MM.1S (cell line): ENCODE results near the gene AP5S1.

ENCODE experiments used
- DNase-seq: peaks from one replicate; pipeline ENCODE4 v3.0.0-alpha.2; 2015
- H2AFZ ChIP-seq: fragments of 300-600 bp; sonication (generic); 2 replicates; pipeline ENCODE4 v1.6.0; 2016; ENCODE audit warnings: antibody characterized with exemption, low read length
- H3F3A ChIP-seq: fragments of 300-600 bp; sonication (generic); 2 replicates; pipeline ENCODE4 v1.6.1; 2016; ENCODE audit warnings: mild to moderate bottlenecking, antibody characterized with exemption, low read length, moderate library complexity, mixed read lengths; ENCODE audit not compliant: insufficient read depth
- H3K27ac ChIP-seq: fragments of 300-600 bp; sonication (generic); 2 replicates; pipeline ENCODE4 v1.5.1; 2016; ENCODE audit warnings: mild to moderate bottlenecking, low read length
- H3K27me3 ChIP-seq: fragments of 300-600 bp; sonication (generic); replicated peaks from 2 replicates; pipeline ENCODE4 v1.6.0; 2016; ENCODE audit warnings: low read length; ENCODE audit not compliant: insufficient read depth
- H3K36me3 ChIP-seq: fragments of 300-600 bp; sonication (generic); replicated peaks from 2 replicates; pipeline ENCODE4 v1.6.1; 2016; ENCODE audit warnings: mild to moderate bottlenecking, low read length, mixed read lengths; ENCODE audit not compliant: insufficient read depth
- H3K4me1 ChIP-seq: fragments of 300-600 bp; sonication (generic); 2 replicates; pipeline ENCODE4 v1.6.1; 2016; ENCODE audit warnings: low read length, mixed read lengths
- H3K4me2 ChIP-seq: fragments of 300-600 bp; sonication (generic); 2 replicates; pipeline ENCODE4 v1.6.0; 2016; ENCODE audit warnings: low read depth, low read length
- H3K4me3 ChIP-seq: fragments of 300-600 bp; sonication (generic); 2 replicates; pipeline ENCODE4 v1.5.1; 2016; ENCODE audit warnings: low read length, mixed read lengths
- H3K79me2 ChIP-seq: fragments of 300-600 bp; sonication (generic); 2 replicates; pipeline ENCODE4 v1.6.1; 2016; ENCODE audit warnings: mixed run types, low read length, mixed read lengths
- H3K9ac ChIP-seq: fragments of 300-600 bp; sonication (generic); 2 replicates; pipeline ENCODE4 v1.6.1; 2016; ENCODE audit warnings: low read length, mixed read lengths
- H3K9me2 ChIP-seq: fragments of 300-600 bp; sonication (generic); replicated peaks from 2 replicates; pipeline ENCODE4 v1.6.1; 2016; ENCODE audit warnings: mild to moderate bottlenecking, low read length, mixed read lengths; ENCODE audit not compliant: insufficient read depth
- H3K9me3 ChIP-seq: fragments of 300-600 bp; sonication (generic); replicated peaks from 2 replicates; pipeline ENCODE4 v1.6.1; 2016; ENCODE audit warnings: mild to moderate bottlenecking, low read length, mixed read lengths; ENCODE audit not compliant: insufficient read depth
- H4K20me1 ChIP-seq: fragments of 300-600 bp; sonication (generic); 2 replicates; pipeline ENCODE4 v1.6.1; 2016; ENCODE audit warnings: mild to moderate bottlenecking, low read length, moderate library complexity, mixed read lengths; ENCODE audit not compliant: insufficient read depth
- CTCF ChIP-seq: fragments of 300-600 bp; sonication (generic); IDR thresholded peaks from 2 replicates; pipeline ENCODE4 v1.5.1; 2016; ENCODE audit warnings: antibody characterized with exemption, low read length, mixed read lengths
- EZH2 ChIP-seq: fragments of 300-600 bp; sonication (generic); optimal IDR thresholded peaks from 2 replicates; pipeline ENCODE3; 2017; ENCODE audit warnings: low read depth, mild to moderate bottlenecking, antibody characterized with exemption, low read length, mixed read lengths
- EZH2phosphoT487 ChIP-seq: fragments of 300-600 bp; sonication (generic); IDR thresholded peaks from 2 replicates; pipeline ENCODE4 v1.6.1; 2018; ENCODE audit warnings: antibody characterized with exemption, low read length

The AP5S1 gene

GRCh38 chr20:3814928-3815495, 5.3 kb upstream of the AP5S1 start:
- Histone ChIP-seq H3K27ac (no peak overlapping the region), H3K27me3 (no peaks in the 10 kb centered on the region), H3K4me3 (no peak overlapping the region), H2AFZ (no peak overlapping the region), H3K4me2 (no peak overlapping the region), H4K20me1 (no peaks in the 10 kb centered on the region), H3F3A (no peaks in the 10 kb centered on the region), H3K9me3 (no peaks in the 10 kb centered on the region), H3K9me2 (no peaks in the 10 kb centered on the region), H3K4me1 (0 out of 2 replicates have a peak, but pooled peaks cover 5% of the 10 kb centered on the region), H3K9ac (no peak overlapping the region), H3K36me3 (no peaks in the 10 kb centered on the region), H3K79me2 (no peaks in the 10 kb centered on the region)
- DNase-seq = no peak
- TF ChIP-seq EZH2 (no peak), CTCF (no peak)

- TF ChIP-seq EZH2 (no peak), CTCF (no peak), EZH2phosphoT487 (no peak)
- Histone ChIP-seq H3K4me2 (no peak overlapping the region), H3K27ac (no peak overlapping the region), H3K27me3 (no peaks in the 10 kb centered on the region), H2AFZ (no peak overlapping the region), H3K4me3 (no peak overlapping the region), H3K36me3 (no peaks in the 10 kb centered on the region), H3K9me2 (no peaks in the 10 kb centered on the region), H3K4me1 (0 out of 2 replicates have a peak, but pooled peaks cover 5% of the 10 kb centered on the region), H4K20me1 (no peaks in the 10 kb centered on the region), H3K9ac (no peak overlapping the region), H3K9me3 (no peaks in the 10 kb centered on the region), H3K79me2 (no peaks in the 10 kb centered on the region), H3F3A (peaks cover 1% of the 10 kb centered on the region; the same call in 1 of the 2 replicates)
- DNase-seq = no peak
Observed at GRCh38 chr20:3815703-3816315, 4.5 kb upstream of the AP5S1 start.

- Histone ChIP-seq H3K27ac (no peak overlapping the region), H3K9me3 (no peaks in the 10 kb centered on the region), H3K4me1 (0 out of 2 replicates have a peak, but pooled peaks cover 5% of the 10 kb centered on the region), H3K4me2 (no peak overlapping the region), H3K9ac (no peak overlapping the region), H3K4me3 (no peak overlapping the region), H3K79me2 (peaks cover 10% of the 10 kb centered on the region), H2AFZ (peak overlapping the region; percentile 25; the same call in 1 of the 2 replicates), H3F3A (peaks cover 6% of the 10 kb centered on the region; the same call in 1 of the 2 replicates), H3K9me2 (no peaks in the 10 kb centered on the region), H4K20me1 (no peaks in the 10 kb centered on the region), H3K27me3 (no peaks in the 10 kb centered on the region), H3K36me3 (no peaks in the 10 kb centered on the region)
- peak; percentile 56 for DNase-seq
- peak; percentile 63 for TF ChIP-seq CTCF
- TF ChIP-seq EZH2 = no peak
Observed at GRCh38 chr20:3818155-3819151, 1.9 kb upstream of the AP5S1 start.
